ENCODE results near the gene CDH5.

Gene CDH5

GRCh38 chr16:66374176-66374575 is 7.7 kb downstream of the CDH5 start:
- no peak for DNase-seq (ENCODE audit: low read depth)
- no peak for TF ChIP-seq CTCF (IDR thresholded peaks at IDR 0.05; ENCODE audit: insufficient read depth, low read depth, low read length, missing control alignments)
- no peak overlapping the region for H3K4me3 ChIP-seq (ENCODE audit: low read length)

GRCh38 chr16:66375451-66375850 is 9.0 kb downstream of the CDH5 start:
- no peak for TF ChIP-seq CTCF (IDR thresholded peaks at IDR 0.05; ENCODE audit: insufficient read depth, low read depth, low read length, missing control alignments)
- H3K4me3 ChIP-seq (ENCODE audit: low read length): no peak overlapping the region
- no peak for DNase-seq (ENCODE audit: low read depth)

DNA sequence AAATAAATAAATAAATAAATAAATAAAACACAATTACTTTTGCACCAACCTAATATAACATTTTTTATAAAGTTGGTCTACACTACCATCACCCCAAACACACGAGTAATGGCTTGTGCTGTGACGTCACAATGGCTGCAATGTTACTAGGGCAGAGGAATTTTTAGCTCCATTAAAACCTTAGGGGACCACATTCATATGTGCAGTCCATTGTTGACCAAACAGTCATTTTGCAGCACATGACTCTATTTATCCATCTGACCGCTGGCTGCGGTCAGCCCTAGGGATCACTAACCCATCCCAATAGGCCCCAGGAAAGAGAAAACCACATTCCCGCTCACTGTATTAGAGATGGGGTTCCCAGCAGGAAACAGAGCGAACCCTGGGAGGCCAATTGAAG is 9.6 kb downstream of the CDH5 start:
- TF ChIP-seq CTCF (IDR thresholded peaks at IDR 0.05; ENCODE audit: insufficient read depth, low read depth, low read length, missing control alignments): no peak
- H3K4me3 ChIP-seq (ENCODE audit: low read length): no peak overlapping the region

DNA sequence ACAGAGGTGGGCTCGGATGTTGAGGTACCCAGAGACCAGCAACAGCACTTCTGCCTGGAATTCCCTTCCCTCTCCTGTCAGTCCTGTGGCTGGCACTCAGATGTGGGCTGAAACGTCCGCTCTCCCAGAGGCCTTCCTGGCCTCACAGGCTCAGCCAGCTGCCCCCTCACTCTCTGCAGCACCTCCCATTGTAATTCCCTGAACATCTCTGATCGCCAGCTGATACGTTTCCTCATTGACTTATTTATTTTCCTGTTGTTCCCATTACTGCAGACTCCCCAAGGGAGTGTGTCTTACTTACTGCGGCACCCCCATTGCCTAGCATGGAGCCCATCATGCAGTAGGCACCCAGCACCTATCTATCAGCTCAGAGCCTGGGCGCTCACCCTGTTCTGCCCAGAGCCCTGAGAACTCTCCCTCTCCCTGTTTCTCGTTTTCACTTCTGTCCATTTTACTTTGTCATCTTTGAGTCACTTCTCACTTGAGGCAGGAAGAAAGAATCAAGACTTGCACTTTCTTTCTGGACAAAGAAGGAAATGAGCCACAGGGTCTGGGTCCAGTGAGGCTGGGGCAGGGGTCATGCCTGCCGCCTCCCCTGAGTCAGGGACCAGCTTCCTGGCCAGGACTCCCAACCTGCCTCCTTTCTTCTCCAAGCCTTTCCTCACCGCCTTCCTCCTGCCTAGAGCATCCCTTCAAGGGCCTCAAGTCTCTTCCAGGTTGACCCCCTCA is 10.2 kb downstream of the CDH5 start:
- no peak for DNase-seq (ENCODE audit: low read depth)
- no peak for TF ChIP-seq CTCF (IDR thresholded peaks at IDR 0.05; ENCODE audit: insufficient read depth, low read depth, low read length, missing control alignments)

More for the DNA sequence above, 9.6 kb downstream of the CDH5 start:
- no peak for DNase-seq (ENCODE audit: low read depth)

GRCh38 chr16:66377324-66377723 is 10.8 kb downstream of the CDH5 start:
- no peak for TF ChIP-seq CTCF (IDR thresholded peaks at IDR 0.05; ENCODE audit: insufficient read depth, low read depth, low read length, missing control alignments)
- no peak overlapping the region for H3K4me3 ChIP-seq (ENCODE audit: low read length)

More for the DNA sequence above, 10.2 kb downstream of the CDH5 start:
- H3K4me3 ChIP-seq (ENCODE audit: low read length): no peak overlapping the region

GRCh38 chr16:66378741-66379570 is 12.5 kb downstream of the CDH5 start:
- no peak overlapping the region for H3K4me3 ChIP-seq (ENCODE audit: low read length)
- no peak for DNase-seq (ENCODE audit: low read depth)
- TF ChIP-seq CTCF (IDR thresholded peaks at IDR 0.05; ENCODE audit: insufficient read depth, low read depth, low read length, missing control alignments): no peak

More at GRCh38 chr16:66377324-66377723, 10.8 kb downstream of the CDH5 start:
- no peak for DNase-seq (ENCODE audit: low read depth)

Measured in epithelial cell of esophagus (primary cell).